ENCODE data around the gene SORCS2.

DNA sequence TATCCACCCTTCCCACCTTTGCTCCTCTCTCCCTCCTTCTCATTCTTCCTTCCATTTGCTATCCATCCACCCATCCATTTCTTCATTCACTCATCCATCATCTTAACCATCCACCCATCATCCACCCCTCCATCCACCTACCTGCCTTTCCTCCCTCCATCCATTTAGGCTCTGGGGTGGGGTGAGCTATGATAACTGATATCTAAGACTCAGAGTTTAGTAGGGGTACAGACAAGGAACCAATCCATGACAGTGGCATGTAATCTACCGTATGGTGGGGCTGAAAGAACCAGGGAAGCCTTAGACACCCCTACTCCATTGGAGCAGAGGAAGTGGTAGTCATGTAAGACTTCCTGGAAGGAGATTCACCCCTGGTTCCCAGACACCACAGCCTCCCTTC is 219.2 kb downstream of the SORCS2 start:
- TF ChIP-seq, protein P1, sequence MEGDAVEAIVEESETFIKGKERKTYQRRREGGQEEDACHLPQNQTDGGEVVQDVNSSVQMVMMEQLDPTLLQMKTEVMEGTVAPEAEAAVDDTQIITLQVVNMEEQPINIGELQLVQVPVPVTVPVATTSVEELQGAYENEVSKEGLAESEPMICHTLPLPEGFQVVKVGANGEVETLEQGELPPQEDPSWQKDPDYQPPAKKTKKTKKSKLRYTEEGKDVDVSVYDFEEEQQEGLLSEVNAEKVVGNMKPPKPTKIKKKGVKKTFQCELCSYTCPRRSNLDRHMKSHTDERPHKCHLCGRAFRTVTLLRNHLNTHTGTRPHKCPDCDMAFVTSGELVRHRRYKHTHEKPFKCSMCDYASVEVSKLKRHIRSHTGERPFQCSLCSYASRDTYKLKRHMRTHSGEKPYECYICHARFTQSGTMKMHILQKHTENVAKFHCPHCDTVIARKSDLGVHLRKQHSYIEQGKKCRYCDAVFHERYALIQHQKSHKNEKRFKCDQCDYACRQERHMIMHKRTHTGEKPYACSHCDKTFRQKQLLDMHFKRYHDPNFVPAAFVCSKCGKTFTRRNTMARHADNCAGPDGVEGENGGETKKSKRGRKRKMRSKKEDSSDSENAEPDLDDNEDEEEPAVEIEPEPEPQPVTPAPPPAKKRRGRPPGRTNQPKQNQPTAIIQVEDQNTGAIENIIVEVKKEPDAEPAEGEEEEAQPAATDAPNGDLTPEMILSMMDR (conservative IDR thresholded peaks at IDR 0.05; ENCODE audit: low read depth, low read length) = no peak
- TF ChIP-seq EZH2 (IDR thresholded peaks at IDR 0.05; ENCODE audit: low read length, unreplicated experiment) (no peak), EZH2phosphoT487 (IDR thresholded peaks at IDR 0.05; ENCODE audit: borderline replicate concordance, low read length) (no peak)

Measured in PC-3 (cell line).